AG10803 (cell line): Measurements from ENCODE around the gene TLE6.
"Not testable (repeated sequence)": the region's sequence is repeated elsewhere in the genome, so short reads cannot be mapped to it uniquely, and the experiment has no call there.

Experiments used
- DNase-seq: peaks from one replicate; pipeline ENCODE4 v3.0.0; 2010; ENCODE audit warnings: low read depth
- H3K4me3 ChIP-seq: 2 replicates; pipeline ENCODE4 v1.5.1; 2011; ENCODE audit warnings: mild to moderate bottlenecking, low read length, control low read depth
- TF ChIP-seq, protein P1 (sequence below): conservative IDR thresholded peaks from 2 replicates; pipeline ENCODE4 v1.5.1; 2011; ENCODE audit warnings: mild to moderate bottlenecking, low read length, control low read depth, inconsistent platforms

Gene TLE6

GRCh38 chr19:2963122-2963521 is 14.2 kb upstream of the TLE6 start:
- TF ChIP-seq, protein P1, sequence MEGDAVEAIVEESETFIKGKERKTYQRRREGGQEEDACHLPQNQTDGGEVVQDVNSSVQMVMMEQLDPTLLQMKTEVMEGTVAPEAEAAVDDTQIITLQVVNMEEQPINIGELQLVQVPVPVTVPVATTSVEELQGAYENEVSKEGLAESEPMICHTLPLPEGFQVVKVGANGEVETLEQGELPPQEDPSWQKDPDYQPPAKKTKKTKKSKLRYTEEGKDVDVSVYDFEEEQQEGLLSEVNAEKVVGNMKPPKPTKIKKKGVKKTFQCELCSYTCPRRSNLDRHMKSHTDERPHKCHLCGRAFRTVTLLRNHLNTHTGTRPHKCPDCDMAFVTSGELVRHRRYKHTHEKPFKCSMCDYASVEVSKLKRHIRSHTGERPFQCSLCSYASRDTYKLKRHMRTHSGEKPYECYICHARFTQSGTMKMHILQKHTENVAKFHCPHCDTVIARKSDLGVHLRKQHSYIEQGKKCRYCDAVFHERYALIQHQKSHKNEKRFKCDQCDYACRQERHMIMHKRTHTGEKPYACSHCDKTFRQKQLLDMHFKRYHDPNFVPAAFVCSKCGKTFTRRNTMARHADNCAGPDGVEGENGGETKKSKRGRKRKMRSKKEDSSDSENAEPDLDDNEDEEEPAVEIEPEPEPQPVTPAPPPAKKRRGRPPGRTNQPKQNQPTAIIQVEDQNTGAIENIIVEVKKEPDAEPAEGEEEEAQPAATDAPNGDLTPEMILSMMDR = no peak
- DNase-seq = no peak
- H3K4me3 ChIP-seq = no peak overlapping the region

- not testable (repeated sequence) for H3K4me3 ChIP-seq, DNase-seq
These were observed 13.7 kb upstream of the TLE6 start for GRCh38 chr19:2963631-2964030.

DNA sequence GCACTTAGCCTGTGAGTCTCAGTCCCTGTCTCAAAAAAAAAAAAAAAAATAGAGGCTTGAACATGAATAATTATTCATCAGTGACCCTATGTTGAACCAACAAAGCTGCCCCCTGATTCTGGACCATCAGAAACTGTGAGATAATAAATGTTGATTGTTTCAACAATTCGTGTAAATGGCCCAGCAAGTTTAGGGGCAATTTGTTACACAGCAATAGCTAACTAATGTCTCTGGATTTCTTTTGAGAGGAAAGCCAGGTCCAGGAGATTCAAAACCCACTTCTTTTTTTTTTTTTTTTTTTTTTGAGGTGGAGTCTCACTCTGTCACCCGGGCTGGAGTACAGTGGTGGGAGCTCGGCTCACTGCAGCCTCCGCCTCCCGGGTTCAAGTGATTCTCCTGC is 12.5 kb upstream of the TLE6 start:
- TF ChIP-seq, protein P1 = no peak
- H3K4me3 ChIP-seq = no peak overlapping the region
- DNase-seq = no peak

DNA sequence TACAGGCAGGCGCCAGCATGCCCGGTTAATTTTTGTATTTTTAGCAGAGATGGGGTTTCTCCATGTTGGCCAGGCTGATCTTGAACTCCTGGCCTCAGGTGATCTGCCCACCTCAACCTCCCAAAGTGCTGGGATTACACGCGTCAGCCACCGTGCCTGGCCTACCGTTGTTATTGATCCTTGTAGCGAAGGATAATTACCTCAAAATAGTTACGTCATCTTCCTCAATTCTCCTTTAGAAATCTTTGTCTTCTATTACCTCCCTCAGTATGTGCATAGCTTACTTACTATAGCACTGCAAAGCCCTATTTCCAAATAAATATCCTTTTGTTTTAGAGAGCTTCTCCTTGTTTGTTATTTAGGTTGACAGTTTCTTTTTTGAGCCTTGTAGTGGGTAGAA is 9.4 kb upstream of the TLE6 start:
- DNase-seq = no peak
- TF ChIP-seq, protein P1 = no peak
- H3K4me3 ChIP-seq = no peak overlapping the region

DNA sequence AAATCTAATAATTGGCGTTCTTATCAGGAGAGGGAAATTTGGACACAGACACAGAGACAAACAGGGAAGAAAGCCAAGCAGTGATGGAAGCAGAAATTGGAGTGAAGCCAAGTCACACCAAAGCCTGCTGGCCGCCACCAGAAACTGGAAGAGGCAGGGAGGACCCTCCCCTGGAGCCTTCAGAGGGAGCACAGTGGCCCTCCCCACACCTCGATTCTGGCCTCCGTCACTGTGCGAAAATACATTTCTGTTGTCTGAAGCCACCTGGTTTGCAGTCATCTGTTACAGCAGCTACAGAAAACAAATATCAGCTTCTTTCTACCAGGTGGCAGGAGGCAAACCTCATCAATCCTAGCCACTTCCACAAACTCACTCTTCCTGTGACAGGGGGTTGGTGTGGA is 8.3 kb upstream of the TLE6 start:
- DNase-seq = no peak
- H3K4me3 ChIP-seq = no peak overlapping the region
- TF ChIP-seq, protein P1 = no peak

DNA sequence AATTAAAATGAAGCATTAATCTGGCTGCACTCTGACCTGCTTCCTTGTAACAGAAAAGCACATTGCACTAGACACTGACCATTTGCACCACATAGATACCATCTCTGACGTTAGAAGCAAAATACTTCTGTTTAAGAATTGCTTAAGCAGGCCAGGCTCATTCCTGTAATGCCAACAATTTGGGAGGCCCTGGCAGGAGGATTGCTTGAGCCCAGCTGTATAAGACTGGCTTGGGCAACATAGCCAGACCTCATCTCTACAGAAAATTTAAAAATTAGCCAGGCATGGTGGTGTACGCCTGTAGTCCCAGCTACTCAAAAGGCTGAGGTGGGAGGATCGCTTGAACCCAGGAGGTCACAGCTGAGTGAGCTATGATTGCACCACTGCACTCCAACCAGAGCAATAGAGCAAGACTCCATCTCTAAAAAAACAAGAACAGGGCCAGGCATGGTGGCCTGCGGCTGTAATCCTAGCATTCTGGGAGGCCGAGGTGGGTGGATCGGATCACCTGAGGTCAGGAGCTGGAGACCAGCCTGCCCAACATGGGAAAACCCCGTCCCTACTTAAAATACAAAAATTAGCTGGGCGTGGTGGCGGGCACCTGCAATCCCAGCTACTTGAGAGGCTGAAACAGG is 7.0 kb upstream of the TLE6 start:
- no peak overlapping the region for H3K4me3 ChIP-seq
- peak; percentile 89 for DNase-seq
- TF ChIP-seq, protein P1 = no peak

GRCh38 chr19:2973229-2973628 is 4.1 kb upstream of the TLE6 start:
- no peak overlapping the region for H3K4me3 ChIP-seq
- TF ChIP-seq, protein P1 = no peak
- no peak for DNase-seq
